HepG2 (cell line): Measurements from ENCODE around the gene ZAR1L.

ENCODE experiments used
- CBX5 ChIP-seq: sonication (generic); formaldehyde crosslinking; IDR thresholded peaks from 2 replicates; pipeline ENCODE4 v1.4.0; 2020; ENCODE audit warnings: missing genetic modification reagents, borderline replicate concordance
- SRF ChIP-seq: IDR thresholded peaks from 2 replicates; pipeline ENCODE4 v1.6.1; 2011; ENCODE audit warnings: mild to moderate bottlenecking, low read depth, low read length, moderate library complexity
- TOE1 ChIP-seq: sonication (generic); formaldehyde crosslinking; IDR thresholded peaks from 2 replicates; pipeline ENCODE4 v1.4.0; 2020; ENCODE audit warnings: mild to moderate bottlenecking, missing genetic modification reagents
- ZNF124 ChIP-seq: sonication (generic); formaldehyde crosslinking; IDR thresholded peaks from 2 replicates; pipeline ENCODE4 v1.4.0; 2020; ENCODE audit warnings: missing genetic modification reagents
- TF ChIP-seq, protein P1 (sequence below): sonication (generic); formaldehyde crosslinking; IDR thresholded peaks from 2 replicates; pipeline ENCODE4 v1.5.1; 2020; ENCODE audit warnings: missing genetic modification reagents, mild to moderate bottlenecking, borderline replicate concordance
- TF ChIP-seq, protein P2 (sequence below): sonication (generic); formaldehyde crosslinking; conservative IDR thresholded peaks from 2 replicates; pipeline ENCODE4 v1.8.0; 2022; ENCODE audit warnings: low read depth, missing genetic modification reagents

DNA sequence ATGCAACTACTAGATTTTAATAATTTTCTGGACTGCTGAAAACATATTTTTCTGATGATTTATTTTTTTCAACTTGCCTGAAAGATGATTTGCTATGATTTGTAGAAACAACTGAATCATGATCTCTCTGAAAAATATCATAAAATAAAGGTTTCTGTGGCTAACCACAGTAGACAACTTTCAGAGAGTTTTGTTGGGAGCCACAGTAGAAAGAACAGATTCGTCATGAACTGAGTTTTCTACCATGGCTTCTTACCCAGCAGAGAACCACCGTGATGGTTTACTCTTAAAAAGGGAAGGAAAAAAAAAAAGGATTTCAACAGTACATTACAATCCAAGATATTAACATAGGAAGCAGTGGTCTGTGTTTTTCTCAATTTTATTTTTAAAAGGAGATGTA, 18.0 kb downstream of the ZAR1L start:
- TF ChIP-seq ZNF124 (CRISPR knock-in tag) (no peak), SRF (no peak), CBX5 (no peak), TOE1 (CRISPR knock-in tag) (no peak)
- TF ChIP-seq, protein P1, sequence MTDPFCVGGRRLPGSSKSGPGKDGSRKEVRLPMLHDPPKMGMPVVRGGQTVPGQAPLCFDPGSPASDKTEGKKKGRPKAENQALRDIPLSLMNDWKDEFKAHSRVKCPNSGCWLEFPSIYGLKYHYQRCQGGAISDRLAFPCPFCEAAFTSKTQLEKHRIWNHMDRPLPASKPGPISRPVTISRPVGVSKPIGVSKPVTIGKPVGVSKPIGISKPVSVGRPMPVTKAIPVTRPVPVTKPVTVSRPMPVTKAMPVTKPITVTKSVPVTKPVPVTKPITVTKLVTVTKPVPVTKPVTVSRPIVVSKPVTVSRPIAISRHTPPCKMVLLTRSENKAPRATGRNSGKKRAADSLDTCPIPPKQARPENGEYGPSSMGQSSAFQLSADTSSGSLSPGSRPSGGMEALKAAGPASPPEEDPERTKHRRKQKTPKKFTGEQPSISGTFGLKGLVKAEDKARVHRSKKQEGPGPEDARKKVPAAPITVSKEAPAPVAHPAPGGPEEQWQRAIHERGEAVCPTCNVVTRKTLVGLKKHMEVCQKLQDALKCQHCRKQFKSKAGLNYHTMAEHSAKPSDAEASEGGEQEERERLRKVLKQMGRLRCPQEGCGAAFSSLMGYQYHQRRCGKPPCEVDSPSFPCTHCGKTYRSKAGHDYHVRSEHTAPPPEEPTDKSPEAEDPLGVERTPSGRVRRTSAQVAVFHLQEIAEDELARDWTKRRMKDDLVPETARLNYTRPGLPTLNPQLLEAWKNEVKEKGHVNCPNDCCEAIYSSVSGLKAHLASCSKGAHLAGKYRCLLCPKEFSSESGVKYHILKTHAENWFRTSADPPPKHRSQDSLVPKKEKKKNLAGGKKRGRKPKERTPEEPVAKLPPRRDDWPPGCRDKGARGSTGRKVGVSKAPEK (CRISPR knock-in tag): no peak
- TF ChIP-seq, protein P2, sequence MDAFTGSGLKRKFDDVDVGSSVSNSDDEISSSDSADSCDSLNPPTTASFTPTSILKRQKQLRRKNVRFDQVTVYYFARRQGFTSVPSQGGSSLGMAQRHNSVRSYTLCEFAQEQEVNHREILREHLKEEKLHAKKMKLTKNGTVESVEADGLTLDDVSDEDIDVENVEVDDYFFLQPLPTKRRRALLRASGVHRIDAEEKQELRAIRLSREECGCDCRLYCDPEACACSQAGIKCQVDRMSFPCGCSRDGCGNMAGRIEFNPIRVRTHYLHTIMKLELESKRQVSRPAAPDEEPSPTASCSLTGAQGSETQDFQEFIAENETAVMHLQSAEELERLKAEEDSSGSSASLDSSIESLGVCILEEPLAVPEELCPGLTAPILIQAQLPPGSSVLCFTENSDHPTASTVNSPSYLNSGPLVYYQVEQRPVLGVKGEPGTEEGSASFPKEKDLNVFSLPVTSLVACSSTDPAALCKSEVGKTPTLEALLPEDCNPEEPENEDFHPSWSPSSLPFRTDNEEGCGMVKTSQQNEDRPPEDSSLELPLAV (CRISPR knock-in tag): no peak
